ENCODE results near the gene DLGAP1. TPM values are rescaled to one million over a fixed set of nuclear protein-coding genes. Genes with fewer than 3 reads are reported as not detected.

The DLGAP1 gene
- total and polyA plus RNA-seq, 2 experiments from 2014 or later = 3.1 to 6.5 TPM

GRCh38 chr18:4224031-4224704 is 230.9 kb downstream of the DLGAP1 start:
- H3K9me3 ChIP-seq (ENCODE audit: low read depth) = no peaks in the 10 kb centered on the region

GRCh38 chr18:4211111-4211837 is 243.8 kb downstream of the DLGAP1 start:
- Histone ChIP-seq H3K27ac (no peak overlapping the region), H3K4me2 (no peak overlapping the region), H2AFZ (no peak overlapping the region), H3K27me3 (no peaks in the 10 kb centered on the region), H4K20me1 (ENCODE audit: insufficient read depth, poor library complexity, severe bottlenecking) (no peaks in the 10 kb centered on the region), H3K4me1 (ENCODE audit: insufficient read depth) (no peaks in the 10 kb centered on the region), H3K9me2 (replicated peaks; ENCODE audit: insufficient read depth) (no peaks in the 10 kb centered on the region), H3K79me2 (no peaks in the 10 kb centered on the region), H3K4me3 (no peak overlapping the region), H3K9me3 (ENCODE audit: low read depth) (no peaks in the 10 kb centered on the region), H3K36me3 (replicated peaks; ENCODE audit: insufficient read depth, low read depth) (no peaks in the 10 kb centered on the region)
- WGBS (ENCODE audit: low lambda C conversion rate, missing lambda C conversion rate) = 77% methylated on average over 5 of the region's 5 CpGs
- DNase-seq (ENCODE audit: low spot score) = no peak
- no peak for TF ChIP-seq EZH2 (IDR thresholded peaks at IDR 0.05; ENCODE audit: borderline replicate concordance)
- TF ChIP-seq EZH2phosphoT487 (IDR thresholded peaks at IDR 0.05; ENCODE audit: low read depth, severe bottlenecking, unreplicated experiment) = no peak
- TF ChIP-seq CTCF (IDR thresholded peaks at IDR 0.05; ENCODE audit: poor library complexity) = no peak

More at GRCh38 chr18:4224031-4224704, 230.9 kb downstream of the DLGAP1 start:
- no peaks in the 10 kb centered on the region for H3K27me3 ChIP-seq
- no peak for TF ChIP-seq CTCF (IDR thresholded peaks at IDR 0.05; ENCODE audit: poor library complexity)
- TF ChIP-seq EZH2phosphoT487 (IDR thresholded peaks at IDR 0.05; ENCODE audit: low read depth, severe bottlenecking, unreplicated experiment) = no peak
- TF ChIP-seq EZH2 (IDR thresholded peaks at IDR 0.05; ENCODE audit: borderline replicate concordance) = no peak
- H3K27ac ChIP-seq = no peak overlapping the region
- WGBS (ENCODE audit: low lambda C conversion rate, missing lambda C conversion rate) = 86% methylated on average over 4 of the region's 4 CpGs
- H3K36me3 ChIP-seq (replicated peaks; ENCODE audit: insufficient read depth, low read depth) = no peaks in the 10 kb centered on the region
- H3K4me1 ChIP-seq (ENCODE audit: insufficient read depth) = no peaks in the 10 kb centered on the region
- H4K20me1 ChIP-seq (ENCODE audit: insufficient read depth, poor library complexity, severe bottlenecking) = no peaks in the 10 kb centered on the region
- no peak overlapping the region for H3K4me3 ChIP-seq
- no peak for DNase-seq (ENCODE audit: low spot score)
- no peaks in the 10 kb centered on the region for H3K79me2 ChIP-seq
- no peak overlapping the region for H2AFZ ChIP-seq
- no peaks in the 10 kb centered on the region for H3K9me2 ChIP-seq (replicated peaks; ENCODE audit: insufficient read depth)
- H3K4me2 ChIP-seq = no peak overlapping the region

GRCh38 chr18:4208366-4208765 is 246.7 kb downstream of the DLGAP1 start:
- TF ChIP-seq CTCF (IDR thresholded peaks at IDR 0.05; ENCODE audit: poor library complexity) (no peak), EZH2phosphoT487 (IDR thresholded peaks at IDR 0.05; ENCODE audit: low read depth, severe bottlenecking, unreplicated experiment) (no peak), EZH2 (IDR thresholded peaks at IDR 0.05; ENCODE audit: borderline replicate concordance) (no peak)
- DNase-seq (ENCODE audit: low spot score) = no peak
- Histone ChIP-seq H3K27me3 (no peaks in the 10 kb centered on the region), H4K20me1 (ENCODE audit: insufficient read depth, poor library complexity, severe bottlenecking) (no peaks in the 10 kb centered on the region), H3K4me1 (ENCODE audit: insufficient read depth) (no peaks in the 10 kb centered on the region), H3K4me3 (no peak overlapping the region), H3K27ac (no peak overlapping the region), H3K9me2 (replicated peaks; ENCODE audit: insufficient read depth) (no peaks in the 10 kb centered on the region), H3K36me3 (replicated peaks; ENCODE audit: insufficient read depth, low read depth) (no peaks in the 10 kb centered on the region), H3K4me2 (no peak overlapping the region), H3K9me3 (ENCODE audit: low read depth) (no peaks in the 10 kb centered on the region), H3K79me2 (no peaks in the 10 kb centered on the region), H2AFZ (no peak overlapping the region)
- WGBS (ENCODE audit: low lambda C conversion rate, missing lambda C conversion rate) = 93% methylated on average over 1 of the region's 1 CpG
